ENCODE measurements around the gene SUSD2.
"Not testable (repeated sequence)": the region's sequence is repeated elsewhere in the genome, so short reads cannot be mapped to it uniquely, and the experiment has no call there.

SUSD2 gene

GRCh38 chr22:24181088-24181995, at the start of gene SUSD2:
TSS of gene SUSD2 (plus strand) at chr22:24181487. CDS start at chr22:24181520, 33 bp downstream.
- Histone ChIP-seq H3K4me3 (ENCODE audit: low read length in 2 of 2) (peak within 1 kb of the TSS in 1 of 2 donors; percentile 13), H3K36me3 (ENCODE audit: control insufficient read depth in 2 of 2, insufficient read depth in 2 of 2, low read length in 2 of 2) (peaks cover 3 to 4% of the 10 kb centered on the region in 2 donors), H3K9ac (ENCODE audit: low read depth in 1 of 2, low read length in 2 of 2) (peak within 1 kb of the TSS in 1 of 2 donors; percentile 44), H3K27me3 (ENCODE audit: control insufficient read depth in 2 of 2, insufficient read depth in 2 of 2, low read length in 2 of 2) (no peaks in the 10 kb centered on the region), H3K9me3 (ENCODE audit: control insufficient read depth in 2 of 2, low read length in 2 of 2) (no peaks in the 10 kb centered on the region), H3K27ac (ENCODE audit: low read depth in 2 of 2, low read length in 2 of 2) (peak within 1 kb of the TSS in 1 of 2 donors; percentile 44), H3K4me1 (ENCODE audit: control insufficient read depth in 2 of 2, insufficient read depth in 2 of 2, low read length in 2 of 2) (peaks cover 6 to 7% of the 10 kb centered on the region in 2 donors)

GRCh38 chr22:24133187-24133965, 47.9 kb upstream of the SUSD2 start:
- Histone ChIP-seq H3K27ac (ENCODE audit: low read depth in 2 of 2, low read length in 2 of 2) (no peak overlapping the region), H3K27me3 (ENCODE audit: control insufficient read depth in 2 of 2, insufficient read depth in 2 of 2, low read length in 2 of 2) (no peaks in the 10 kb centered on the region), H3K36me3 (ENCODE audit: control insufficient read depth in 2 of 2, insufficient read depth in 2 of 2, low read length in 2 of 2) (peaks cover 37 to 52% of the 10 kb centered on the region in 2 donors), H3K9me3 (ENCODE audit: control insufficient read depth in 2 of 2, low read length in 2 of 2) (no peaks in the 10 kb centered on the region), H3K9ac (ENCODE audit: low read depth in 1 of 2, low read length in 2 of 2) (no peak overlapping the region), H3K4me1 (ENCODE audit: control insufficient read depth in 2 of 2, insufficient read depth in 2 of 2, low read length in 2 of 2) (peaks cover 0 to 3% of the 10 kb centered on the region in 2 donors), H3K4me3 (ENCODE audit: low read length in 2 of 2) (no peak overlapping the region)

DNA sequence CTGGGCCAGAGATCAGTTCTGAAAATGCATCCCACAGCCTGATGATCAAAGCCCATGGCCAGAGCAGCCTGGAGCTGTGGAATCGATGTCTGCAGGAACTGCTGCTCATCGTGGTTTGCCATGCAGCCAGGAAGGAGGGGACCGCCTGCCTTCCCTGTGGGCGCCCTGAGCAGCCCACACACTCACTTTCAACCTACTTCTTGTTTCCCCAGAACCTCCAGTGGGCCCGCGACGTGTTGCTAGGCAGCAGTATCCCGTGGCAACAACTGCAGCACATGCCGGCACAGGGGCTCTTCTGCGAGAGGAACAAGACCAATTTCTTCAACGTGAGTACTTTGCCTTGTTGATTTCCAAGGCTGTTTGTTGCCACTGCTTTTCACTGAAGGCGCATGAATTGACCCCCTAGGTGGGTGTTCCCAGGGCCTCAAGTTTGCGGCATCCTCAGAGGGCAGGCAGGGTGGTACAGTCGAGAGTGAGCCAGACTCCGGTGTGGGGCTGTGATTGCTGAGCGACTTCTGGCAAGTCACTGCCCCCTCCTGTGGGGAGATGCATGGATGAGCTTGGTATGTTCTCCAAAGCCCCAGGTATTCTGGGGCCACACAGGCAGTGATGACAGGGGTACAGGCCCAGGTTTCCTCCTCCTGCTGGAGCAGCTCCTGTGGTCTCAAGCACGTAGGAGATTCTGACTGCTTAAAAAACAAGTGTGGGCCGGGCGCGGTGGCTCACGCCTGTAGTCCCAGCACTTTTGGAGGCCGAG, 47.0 kb upstream of the SUSD2 start:
- Histone ChIP-seq H3K36me3 (ENCODE audit: control insufficient read depth in 2 of 2, insufficient read depth in 2 of 2, low read length in 2 of 2) (peaks cover 30 to 50% of the 10 kb centered on the region in 2 donors), H3K9me3 (ENCODE audit: control insufficient read depth in 2 of 2, low read length in 2 of 2) (no peaks in the 10 kb centered on the region), H3K4me1 (ENCODE audit: control insufficient read depth in 2 of 2, insufficient read depth in 2 of 2, low read length in 2 of 2) (peaks cover 0 to 3% of the 10 kb centered on the region in 2 donors), H3K9ac (ENCODE audit: low read depth in 1 of 2, low read length in 2 of 2) (no peak overlapping the region), H3K4me3 (ENCODE audit: low read length in 2 of 2) (no peak overlapping the region), H3K27ac (ENCODE audit: low read depth in 2 of 2, low read length in 2 of 2) (no peak overlapping the region), H3K27me3 (ENCODE audit: control insufficient read depth in 2 of 2, insufficient read depth in 2 of 2, low read length in 2 of 2) (no peaks in the 10 kb centered on the region)

DNA sequence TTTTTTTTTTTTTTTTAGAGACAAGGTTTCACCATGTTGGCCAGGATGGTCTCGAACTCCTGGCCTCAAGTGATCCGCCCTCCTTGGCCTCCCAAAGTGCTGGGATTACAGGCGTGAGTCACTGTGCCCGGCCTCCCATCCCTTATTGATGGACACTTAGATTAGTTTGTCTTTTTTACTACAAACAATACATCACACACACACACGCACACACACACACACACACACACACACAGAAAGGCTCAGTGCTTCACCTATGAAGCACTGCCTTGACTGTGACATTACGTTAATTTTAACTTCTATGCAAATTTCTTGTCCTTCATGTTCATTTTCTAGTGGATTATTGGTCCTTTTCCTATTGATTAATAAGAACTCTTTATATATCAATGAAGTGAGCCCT, 44.8 kb upstream of the SUSD2 start:
- H3K27me3 ChIP-seq (ENCODE audit: control insufficient read depth in 2 of 2, insufficient read depth in 2 of 2, low read length in 2 of 2); H3K4me1 ChIP-seq (ENCODE audit: control insufficient read depth in 2 of 2, insufficient read depth in 2 of 2, low read length in 2 of 2); H3K4me3 ChIP-seq (ENCODE audit: low read length in 2 of 2); H3K9ac ChIP-seq (ENCODE audit: low read depth in 1 of 2, low read length in 2 of 2); H3K9me3 ChIP-seq (ENCODE audit: control insufficient read depth in 2 of 2, low read length in 2 of 2); H3K27ac ChIP-seq (ENCODE audit: low read depth in 2 of 2, low read length in 2 of 2): not testable (repeated sequence)
- peaks cover 24 to 39% of the 10 kb centered on the region in 2 donors for H3K36me3 ChIP-seq (ENCODE audit: control insufficient read depth in 2 of 2, insufficient read depth in 2 of 2, low read length in 2 of 2)

DNA sequence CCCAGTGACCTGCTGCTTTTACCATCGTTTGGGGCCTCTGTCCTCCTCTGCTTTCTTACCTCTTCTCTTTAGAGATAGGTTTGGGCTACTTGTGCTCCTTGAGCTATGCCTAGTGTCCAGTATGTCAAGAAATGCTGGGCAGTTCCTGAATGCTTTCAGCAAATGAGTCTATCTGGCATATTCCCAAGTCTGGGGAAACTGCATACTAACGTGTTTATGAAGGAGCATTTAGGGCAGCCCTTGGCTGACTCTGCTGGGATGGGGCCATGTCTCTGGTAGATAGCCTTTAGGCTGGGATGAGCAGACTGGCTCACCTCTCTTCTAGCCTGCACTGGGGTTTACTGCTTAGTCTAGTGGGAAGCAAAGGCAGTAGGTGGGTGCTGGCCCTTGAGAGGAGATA, 43.7 kb upstream of the SUSD2 start:
- no peak overlapping the region for H3K27ac ChIP-seq (ENCODE audit: low read depth in 2 of 2, low read length in 2 of 2)
- peaks cover 23 to 39% of the 10 kb centered on the region in 2 donors for H3K36me3 ChIP-seq (ENCODE audit: control insufficient read depth in 2 of 2, insufficient read depth in 2 of 2, low read length in 2 of 2)
- H3K9me3 ChIP-seq (ENCODE audit: control insufficient read depth in 2 of 2, low read length in 2 of 2), result no peaks in the 10 kb centered on the region
- no peaks in the 10 kb centered on the region for H3K27me3 ChIP-seq (ENCODE audit: control insufficient read depth in 2 of 2, insufficient read depth in 2 of 2, low read length in 2 of 2)
- H3K9ac ChIP-seq (ENCODE audit: low read depth in 1 of 2, low read length in 2 of 2), result no peak overlapping the region
- H3K4me3 ChIP-seq (ENCODE audit: low read length in 2 of 2), result no peak overlapping the region
- H3K4me1 ChIP-seq (ENCODE audit: control insufficient read depth in 2 of 2, insufficient read depth in 2 of 2, low read length in 2 of 2), result peaks cover 6 to 15% of the 10 kb centered on the region in 2 donors

DNA sequence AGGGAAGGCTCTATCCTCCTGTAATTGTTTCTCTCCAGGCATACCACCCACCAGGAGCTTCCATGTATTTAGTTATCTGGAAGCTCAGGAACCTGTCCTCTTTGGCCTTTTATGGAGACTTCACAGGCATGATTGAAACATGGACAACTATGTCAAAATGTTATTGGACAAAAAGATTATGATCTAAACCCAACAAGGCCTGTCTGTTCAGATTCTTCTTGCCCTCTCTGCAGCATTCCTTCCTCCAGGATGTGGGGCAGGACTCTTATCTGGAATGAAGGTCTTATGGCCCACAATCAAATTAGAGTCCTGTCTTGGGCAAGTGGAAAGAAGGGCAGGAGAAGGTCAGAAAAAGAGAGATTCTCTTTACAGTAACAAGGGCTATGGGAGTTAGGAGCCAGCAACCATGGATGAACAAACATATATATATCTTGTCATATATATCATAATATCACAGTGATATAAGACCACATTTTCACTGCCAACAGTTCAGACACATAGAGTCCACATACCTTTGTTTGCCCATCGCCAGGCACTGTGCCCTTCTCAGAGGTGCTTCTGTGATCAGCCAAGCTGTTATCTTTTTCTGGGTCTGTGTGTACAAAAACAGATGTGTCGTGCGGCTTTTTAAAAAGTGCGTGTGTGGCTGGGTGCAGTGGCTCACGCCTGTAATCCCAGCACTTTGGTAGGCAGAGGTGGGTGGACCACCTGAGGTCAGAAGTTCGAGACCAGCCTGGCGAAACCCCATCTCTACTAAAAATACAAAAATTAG, 42.5 kb upstream of the SUSD2 start:
- no peaks in the 10 kb centered on the region for H3K9me3 ChIP-seq (ENCODE audit: control insufficient read depth in 2 of 2, low read length in 2 of 2)
- H3K27me3 ChIP-seq (ENCODE audit: control insufficient read depth in 2 of 2, insufficient read depth in 2 of 2, low read length in 2 of 2), result no peaks in the 10 kb centered on the region
- H3K9ac ChIP-seq (ENCODE audit: low read depth in 1 of 2, low read length in 2 of 2), result no peak overlapping the region
- no peak overlapping the region for H3K27ac ChIP-seq (ENCODE audit: low read depth in 2 of 2, low read length in 2 of 2)
- peaks cover 6 to 12% of the 10 kb centered on the region in 2 donors for H3K4me1 ChIP-seq (ENCODE audit: control insufficient read depth in 2 of 2, insufficient read depth in 2 of 2, low read length in 2 of 2)
- no peak overlapping the region for H3K4me3 ChIP-seq (ENCODE audit: low read length in 2 of 2)
- H3K36me3 ChIP-seq (ENCODE audit: control insufficient read depth in 2 of 2, insufficient read depth in 2 of 2, low read length in 2 of 2), result peaks cover 17 to 32% of the 10 kb centered on the region in 2 donors

- Histone ChIP-seq H3K27me3 (ENCODE audit: control insufficient read depth in 2 of 2, insufficient read depth in 2 of 2, low read length in 2 of 2) (no peaks in the 10 kb centered on the region), H3K9me3 (ENCODE audit: control insufficient read depth in 2 of 2, low read length in 2 of 2) (no peaks in the 10 kb centered on the region), H3K9ac (ENCODE audit: low read depth in 1 of 2, low read length in 2 of 2) (no peak overlapping the region), H3K27ac (ENCODE audit: low read depth in 2 of 2, low read length in 2 of 2) (peak overlapping the region; percentile 28 to 39), H3K36me3 (ENCODE audit: control insufficient read depth in 2 of 2, insufficient read depth in 2 of 2, low read length in 2 of 2) (peaks cover 8 to 24% of the 10 kb centered on the region in 2 donors), H3K4me3 (ENCODE audit: low read length in 2 of 2) (no peak overlapping the region), H3K4me1 (ENCODE audit: control insufficient read depth in 2 of 2, insufficient read depth in 2 of 2, low read length in 2 of 2) (peaks cover 13 to 23% of the 10 kb centered on the region in 2 donors)
Observed at GRCh38 chr22:24140357-24140756, 40.9 kb upstream of the SUSD2 start.

GRCh38 chr22:24141586-24141985, 39.7 kb upstream of the SUSD2 start:
- Histone ChIP-seq H3K4me1 (ENCODE audit: control insufficient read depth in 2 of 2, insufficient read depth in 2 of 2, low read length in 2 of 2) (peaks cover 26 to 35% of the 10 kb centered on the region in 2 donors), H3K9me3 (ENCODE audit: control insufficient read depth in 2 of 2, low read length in 2 of 2) (no peaks in the 10 kb centered on the region), H3K9ac (ENCODE audit: low read depth in 1 of 2, low read length in 2 of 2) (no peak overlapping the region), H3K27me3 (ENCODE audit: control insufficient read depth in 2 of 2, insufficient read depth in 2 of 2, low read length in 2 of 2) (no peaks in the 10 kb centered on the region), H3K36me3 (ENCODE audit: control insufficient read depth in 2 of 2, insufficient read depth in 2 of 2, low read length in 2 of 2) (peaks cover 4 to 16% of the 10 kb centered on the region in 2 donors), H3K4me3 (ENCODE audit: low read length in 2 of 2) (no peak overlapping the region), H3K27ac (ENCODE audit: low read depth in 2 of 2, low read length in 2 of 2) (no peak overlapping the region)

GRCh38 chr22:24142241-24142640, 39.0 kb upstream of the SUSD2 start:
- H3K27ac ChIP-seq (ENCODE audit: low read depth in 2 of 2, low read length in 2 of 2), result no peak overlapping the region
- H3K4me3 ChIP-seq (ENCODE audit: low read length in 2 of 2), result no peak overlapping the region
- H3K9me3 ChIP-seq (ENCODE audit: control insufficient read depth in 2 of 2, low read length in 2 of 2), result no peaks in the 10 kb centered on the region
- H3K4me1 ChIP-seq (ENCODE audit: control insufficient read depth in 2 of 2, insufficient read depth in 2 of 2, low read length in 2 of 2), result peaks cover 30 to 38% of the 10 kb centered on the region in 2 donors
- no peaks in the 10 kb centered on the region for H3K27me3 ChIP-seq (ENCODE audit: control insufficient read depth in 2 of 2, insufficient read depth in 2 of 2, low read length in 2 of 2)
- H3K36me3 ChIP-seq (ENCODE audit: control insufficient read depth in 2 of 2, insufficient read depth in 2 of 2, low read length in 2 of 2), result peaks cover 4 to 13% of the 10 kb centered on the region in 2 donors
- H3K9ac ChIP-seq (ENCODE audit: low read depth in 1 of 2, low read length in 2 of 2), result no peak overlapping the region

Measured in mucosa of rectum (tissue), 2 donors.